ENCODE results near the gene IRX6. TPM values are rescaled to one million over a fixed set of nuclear protein-coding genes. Genes with fewer than 3 reads are reported as not detected.

Gene IRX6
- polyA plus RNA-seq, 3 donors = not detected

DNA sequence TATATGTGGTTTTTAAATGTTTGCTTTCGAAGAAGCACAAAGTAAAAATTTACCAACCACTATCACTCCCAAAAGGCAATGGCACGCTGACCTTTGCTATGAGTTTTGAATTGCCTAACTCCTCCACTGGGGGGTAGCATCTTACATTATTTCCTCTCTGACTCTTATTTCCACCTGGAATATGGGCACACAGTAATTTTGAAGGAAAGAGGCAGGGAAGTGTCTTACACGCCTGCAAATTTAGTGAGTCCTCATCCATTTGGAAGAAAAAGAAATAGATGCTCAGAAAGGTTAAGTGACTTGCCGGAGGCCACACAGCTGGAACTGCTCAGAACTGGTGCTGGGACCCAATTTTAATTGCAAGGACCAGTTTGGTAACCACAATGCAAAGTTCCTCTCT lies 29.9 kb upstream of the IRX6 start:
- Mint-ChIP-seq H3K27me3 (ENCODE audit: low read depth in 3 of 3) (peaks cover 4 to 8% (median 7%) of the 10 kb centered on the region in 3 donors), H3K9me3 (peaks cover 0 to 13% (median 2%) of the 10 kb centered on the region in 7 donors), H3K27ac (no peak overlapping the region), H3K4me1 (no peaks in the 10 kb centered on the region), H3K36me3 (no peaks in the 10 kb centered on the region), H3K4me3 (no peak overlapping the region)
- Histone ChIP-seq H3K4me3 (replicated peaks in 1 of 3; ENCODE audit: low read depth in 2 of 3, low read length in 3 of 3) (no peak overlapping the region), H3K9ac (ENCODE audit: insufficient read depth, low read length, poor library complexity, severe bottlenecking) (no peak overlapping the region), H4K20me1 (ENCODE audit: insufficient read depth, low read length) (no peaks in the 10 kb centered on the region), H3K9me3 (replicated peaks in 1 of 2; ENCODE audit: control insufficient read depth in 1 of 2, insufficient read depth in 1 of 2, low read length in 2 of 2) (peaks cover 0 to 4% of the 10 kb centered on the region in 2 donors), H3K36me3 (replicated peaks in 1 of 2; ENCODE audit: control insufficient read depth in 1 of 2, insufficient read depth in 2 of 2, low read length in 2 of 2) (no peaks in the 10 kb centered on the region), H3K4me2 (replicated peaks; ENCODE audit: extremely low read depth, low read length, poor library complexity, severe bottlenecking) (no peak overlapping the region), H3K4me1 (ENCODE audit: control insufficient read depth in 1 of 2, insufficient read depth in 2 of 2, low read length in 2 of 2) (no peaks in the 10 kb centered on the region), H3K79me2 (ENCODE audit: insufficient read depth, low read length) (no peaks in the 10 kb centered on the region), H2AFZ (ENCODE audit: insufficient read depth, low read depth, low read length, poor library complexity, severe bottlenecking) (no peak overlapping the region), H3K27me3 (ENCODE audit: control insufficient read depth in 2 of 2, insufficient read depth in 2 of 2, low read length in 2 of 2) (no peaks in the 10 kb centered on the region), H3K27ac (ENCODE audit: low read depth in 1 of 2, low read length in 2 of 2) (no peak overlapping the region)
- TF ChIP-seq, protein P1, sequence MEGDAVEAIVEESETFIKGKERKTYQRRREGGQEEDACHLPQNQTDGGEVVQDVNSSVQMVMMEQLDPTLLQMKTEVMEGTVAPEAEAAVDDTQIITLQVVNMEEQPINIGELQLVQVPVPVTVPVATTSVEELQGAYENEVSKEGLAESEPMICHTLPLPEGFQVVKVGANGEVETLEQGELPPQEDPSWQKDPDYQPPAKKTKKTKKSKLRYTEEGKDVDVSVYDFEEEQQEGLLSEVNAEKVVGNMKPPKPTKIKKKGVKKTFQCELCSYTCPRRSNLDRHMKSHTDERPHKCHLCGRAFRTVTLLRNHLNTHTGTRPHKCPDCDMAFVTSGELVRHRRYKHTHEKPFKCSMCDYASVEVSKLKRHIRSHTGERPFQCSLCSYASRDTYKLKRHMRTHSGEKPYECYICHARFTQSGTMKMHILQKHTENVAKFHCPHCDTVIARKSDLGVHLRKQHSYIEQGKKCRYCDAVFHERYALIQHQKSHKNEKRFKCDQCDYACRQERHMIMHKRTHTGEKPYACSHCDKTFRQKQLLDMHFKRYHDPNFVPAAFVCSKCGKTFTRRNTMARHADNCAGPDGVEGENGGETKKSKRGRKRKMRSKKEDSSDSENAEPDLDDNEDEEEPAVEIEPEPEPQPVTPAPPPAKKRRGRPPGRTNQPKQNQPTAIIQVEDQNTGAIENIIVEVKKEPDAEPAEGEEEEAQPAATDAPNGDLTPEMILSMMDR (IDR thresholded peaks at IDR 0.05) = no peak
- intact Hi-C loops (cut with micrococcal nuclease) = no loop called here
- 100% methylated on average over 2 of the region's 4 CpGs for WGBS (ENCODE audit: insufficient coverage)
- DNase-seq = no peak

DNA sequence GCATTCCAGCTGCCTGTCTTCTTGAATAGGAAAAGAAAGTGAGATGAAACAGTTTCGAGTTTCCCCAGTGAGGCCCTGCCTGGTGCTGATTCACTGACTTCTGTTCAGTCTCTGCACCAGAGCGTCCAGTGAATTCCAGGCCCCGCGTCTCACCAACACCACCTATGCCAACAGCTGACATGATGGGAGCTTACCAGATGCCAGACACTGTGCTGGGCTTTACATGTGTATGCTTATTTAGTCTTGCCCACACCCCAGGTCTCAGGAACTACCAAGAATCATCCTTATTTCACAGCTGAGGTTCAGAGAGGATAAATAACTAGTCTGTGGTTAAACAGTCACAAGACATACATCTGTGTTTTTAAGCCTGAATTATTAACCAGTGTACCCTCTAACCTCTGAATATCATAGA lies 29.1 kb upstream of the IRX6 start:
- H3K9ac ChIP-seq (ENCODE audit: insufficient read depth, low read length, poor library complexity, severe bottlenecking) = no peak overlapping the region
- peaks cover 0 to 2% of the 10 kb centered on the region in 2 donors for H3K9me3 ChIP-seq (replicated peaks in 1 of 2; ENCODE audit: control insufficient read depth in 1 of 2, insufficient read depth in 1 of 2, low read length in 2 of 2)
- peaks cover 0 to 3% of the 10 kb centered on the region in 2 donors for H3K27me3 ChIP-seq (ENCODE audit: control insufficient read depth in 2 of 2, insufficient read depth in 2 of 2, low read length in 2 of 2)
- H3K4me3 Mint-ChIP-seq = no peak overlapping the region
- H3K36me3 Mint-ChIP-seq = no peaks in the 10 kb centered on the region
- H3K4me1 ChIP-seq (ENCODE audit: control insufficient read depth in 1 of 2, insufficient read depth in 2 of 2, low read length in 2 of 2) = no peaks in the 10 kb centered on the region
- no peaks in the 10 kb centered on the region for H3K36me3 ChIP-seq (replicated peaks in 1 of 2; ENCODE audit: control insufficient read depth in 1 of 2, insufficient read depth in 2 of 2, low read length in 2 of 2)
- no peak overlapping the region for H3K27ac ChIP-seq (ENCODE audit: low read depth in 1 of 2, low read length in 2 of 2)
- intact Hi-C loops (cut with micrococcal nuclease) = no loop called here
- no peak overlapping the region for H2AFZ ChIP-seq (ENCODE audit: insufficient read depth, low read depth, low read length, poor library complexity, severe bottlenecking)
- no peak overlapping the region for H3K4me2 ChIP-seq (replicated peaks; ENCODE audit: extremely low read depth, low read length, poor library complexity, severe bottlenecking)
- H3K4me3 ChIP-seq (replicated peaks in 1 of 3; ENCODE audit: low read depth in 2 of 3, low read length in 3 of 3) = no peak overlapping the region
- no peaks in the 10 kb centered on the region for H3K79me2 ChIP-seq (ENCODE audit: insufficient read depth, low read length)
- peaks cover 0 to 13% (median 0%) of the 10 kb centered on the region in 7 donors for H3K9me3 Mint-ChIP-seq
- no peaks in the 10 kb centered on the region for H3K4me1 Mint-ChIP-seq
- DNase-seq = no peak
- no peaks in the 10 kb centered on the region for H4K20me1 ChIP-seq (ENCODE audit: insufficient read depth, low read length)
- WGBS (ENCODE audit: insufficient coverage) = no CpG with 5 or more reads among the region's 4 CpGs
- no peak overlapping the region for H3K27ac Mint-ChIP-seq
- TF ChIP-seq, protein P1 (IDR thresholded peaks at IDR 0.05) = no peak
- H3K27me3 Mint-ChIP-seq (ENCODE audit: low read depth in 3 of 3) = peaks cover 6 to 9% (median 8%) of the 10 kb centered on the region in 3 donors
